ENCODE measurements around the gene ABCA8.
A peak's percentile ranks its signal among the peaks of the same experiment; 100 is the strongest.

ABCA8 gene

GRCh38 chr17:68941761-68942160 lies 13.4 kb downstream of the ABCA8 start:
- no peak for DNase-seq

DNA sequence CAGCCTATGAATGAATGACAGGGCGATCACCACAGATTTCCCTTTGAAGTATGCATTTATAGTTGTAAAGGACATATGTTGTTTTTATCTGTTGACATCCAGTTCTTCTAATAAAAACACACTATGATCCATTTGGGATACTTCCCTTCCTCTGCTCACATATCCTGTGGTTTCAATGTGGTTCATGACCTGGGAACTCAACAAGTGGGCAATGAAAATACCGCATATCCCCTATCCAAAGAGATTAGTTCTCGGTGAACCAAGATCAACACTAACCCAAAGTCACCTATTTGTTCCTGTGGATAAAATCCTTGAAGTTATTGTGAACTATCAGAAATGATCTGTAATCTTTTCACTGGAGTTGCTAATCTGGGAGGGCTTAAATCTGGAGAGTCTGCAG lies 16.0 kb downstream of the ABCA8 start:
- DNase-seq = no peak

- DNase-seq = no peak
Measured at GRCh38 chr17:68937890-68938514, 17.2 kb downstream of the ABCA8 start.

- DNase-seq = no peak
Measured at GRCh38 chr17:68927516-68927915, 27.7 kb downstream of the ABCA8 start.

GRCh38 chr17:68924793-68925720 lies 30.1 kb downstream of the ABCA8 start:
- no peak for DNase-seq

DNA sequence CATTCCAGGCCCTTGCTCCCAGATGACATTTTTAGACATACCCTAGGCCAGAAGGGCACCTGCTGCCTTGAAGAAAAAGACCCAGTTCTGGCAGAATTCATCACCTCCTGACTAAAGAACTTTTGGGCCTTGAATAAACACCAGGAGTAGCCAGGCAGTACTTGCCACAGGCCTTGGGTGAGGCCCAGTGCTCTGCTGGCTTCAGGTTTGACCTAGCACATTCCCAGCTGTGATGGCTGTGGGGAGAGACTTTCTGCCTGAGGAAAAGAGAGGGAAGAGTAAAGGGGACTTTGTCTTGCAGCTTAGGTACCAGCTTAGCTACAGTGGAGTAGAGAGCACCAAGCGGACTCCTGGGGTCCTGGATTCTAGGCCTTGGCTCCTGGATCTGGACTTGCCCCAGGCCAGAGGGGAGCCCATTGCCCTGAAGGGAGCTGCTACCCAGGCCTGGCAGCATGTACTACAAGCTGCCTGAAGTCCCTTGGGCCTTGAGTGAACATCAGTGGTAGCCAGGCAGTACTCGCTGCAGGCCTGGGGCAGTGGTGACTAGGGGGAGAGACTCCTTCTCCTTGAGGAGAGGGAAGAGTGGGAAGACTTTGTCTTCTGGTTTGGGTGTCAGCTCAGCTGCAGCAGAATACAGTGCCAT lies 44.3 kb downstream of the ABCA8 start:
- no peak for DNase-seq

GRCh38 chr17:68910251-68910705 lies 44.9 kb downstream of the ABCA8 start:
- DNase-seq = no peak

GRCh38 chr17:68909066-68909465 lies 46.1 kb downstream of the ABCA8 start:
- DNase-seq = no peak

DNA sequence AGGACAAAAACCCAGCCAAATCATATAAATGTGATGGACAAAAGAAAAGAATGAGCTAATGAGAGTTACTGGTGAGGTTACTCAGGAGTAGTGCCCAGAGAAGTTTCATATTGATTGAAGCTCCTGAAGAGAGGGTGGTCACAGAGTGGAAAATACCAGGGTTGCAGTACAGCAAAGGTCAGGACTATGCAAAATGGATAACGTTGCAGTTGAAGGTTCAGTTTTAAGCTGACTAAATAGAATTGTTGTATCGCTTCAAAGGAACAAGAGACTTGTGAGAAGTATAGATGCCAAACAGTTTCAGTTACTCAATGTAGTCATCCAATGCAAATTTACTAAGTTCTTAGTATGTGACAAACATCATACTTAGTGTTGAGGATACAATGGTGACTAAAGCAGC lies 47.1 kb downstream of the ABCA8 start:
- DNase-seq = no peak

- no peak for DNase-seq
Measured at GRCh38 chr17:68906638-68907037, 48.6 kb downstream of the ABCA8 start.

DNA sequence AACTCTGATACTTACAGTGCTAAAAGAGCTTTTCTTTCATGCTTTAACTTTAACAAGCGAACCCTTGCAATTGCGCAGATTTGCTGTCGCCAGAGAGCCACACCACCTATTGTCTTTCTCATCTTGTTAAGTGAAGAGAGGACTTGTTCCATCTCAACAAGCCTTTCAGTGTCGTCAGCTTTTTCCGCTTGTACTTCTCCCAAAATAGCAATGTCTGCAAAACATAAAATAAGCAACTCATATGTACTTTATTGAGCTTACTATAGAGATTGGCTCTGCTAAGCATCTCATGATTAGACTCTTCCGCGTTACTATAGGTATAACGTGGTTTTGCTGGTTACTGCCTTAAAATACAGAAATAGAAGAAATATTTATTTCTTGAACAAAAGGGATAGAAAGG lies 51.9 kb downstream of the ABCA8 start:
- DNase-seq = peak; percentile 11

GRCh38 chr17:68897557-68897956 lies 57.6 kb downstream of the ABCA8 start:
- DNase-seq = no peak

GRCh38 chr17:68892658-68893057 lies 62.5 kb downstream of the ABCA8 start:
- DNase-seq = no peak

DNA sequence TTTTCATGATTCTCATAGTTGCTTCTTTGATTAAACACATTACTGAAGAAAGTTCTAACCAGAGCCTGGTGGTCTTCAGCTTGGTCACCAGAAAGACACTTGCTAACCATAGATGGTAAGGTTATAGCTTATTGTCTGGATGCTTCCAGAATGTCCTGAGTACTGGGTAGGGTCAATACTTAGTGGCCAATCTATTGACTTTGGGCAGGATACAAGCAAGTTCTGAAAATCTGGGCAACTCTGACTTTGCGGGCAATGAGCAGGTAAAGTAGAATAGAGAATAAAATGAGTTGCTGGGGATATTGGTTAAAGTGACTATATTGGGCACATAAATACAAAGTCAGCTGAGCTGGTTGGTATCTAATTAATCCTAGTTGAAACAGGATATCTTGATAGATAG lies 63.0 kb downstream of the ABCA8 start:
- no peak for DNase-seq

GRCh38 chr17:68886401-68886800 lies 68.8 kb downstream of the ABCA8 start:
- DNase-seq = no peak

GRCh38 chr17:68884888-68885287 lies 70.3 kb downstream of the ABCA8 start:
- DNase-seq = no peak

- DNase-seq = no peak
Measured at GRCh38 chr17:68878226-68878885, 76.8 kb downstream of the ABCA8 start.

DNA sequence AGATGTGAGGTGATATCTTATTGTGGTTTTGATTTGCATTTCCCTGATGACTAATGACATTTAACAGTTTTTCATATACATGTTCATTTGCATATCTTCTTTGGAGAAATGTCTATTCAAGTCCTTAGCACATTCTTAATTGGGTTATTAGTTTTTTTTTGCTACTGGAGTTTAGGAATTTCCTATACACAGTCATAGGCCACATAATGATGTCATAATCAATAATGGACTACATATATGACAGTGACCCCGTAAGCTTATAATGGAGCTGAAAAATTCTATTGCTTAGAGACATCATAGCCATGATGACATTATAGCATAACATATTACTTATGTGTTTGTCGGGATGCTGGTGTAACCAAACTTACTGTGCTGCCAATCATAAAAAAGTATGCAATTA lies 83.7 kb downstream of the ABCA8 start:
- no peak for DNase-seq

GRCh38 chr17:68870976-68871375 lies 84.2 kb downstream of the ABCA8 start:
- DNase-seq = no peak

DNA sequence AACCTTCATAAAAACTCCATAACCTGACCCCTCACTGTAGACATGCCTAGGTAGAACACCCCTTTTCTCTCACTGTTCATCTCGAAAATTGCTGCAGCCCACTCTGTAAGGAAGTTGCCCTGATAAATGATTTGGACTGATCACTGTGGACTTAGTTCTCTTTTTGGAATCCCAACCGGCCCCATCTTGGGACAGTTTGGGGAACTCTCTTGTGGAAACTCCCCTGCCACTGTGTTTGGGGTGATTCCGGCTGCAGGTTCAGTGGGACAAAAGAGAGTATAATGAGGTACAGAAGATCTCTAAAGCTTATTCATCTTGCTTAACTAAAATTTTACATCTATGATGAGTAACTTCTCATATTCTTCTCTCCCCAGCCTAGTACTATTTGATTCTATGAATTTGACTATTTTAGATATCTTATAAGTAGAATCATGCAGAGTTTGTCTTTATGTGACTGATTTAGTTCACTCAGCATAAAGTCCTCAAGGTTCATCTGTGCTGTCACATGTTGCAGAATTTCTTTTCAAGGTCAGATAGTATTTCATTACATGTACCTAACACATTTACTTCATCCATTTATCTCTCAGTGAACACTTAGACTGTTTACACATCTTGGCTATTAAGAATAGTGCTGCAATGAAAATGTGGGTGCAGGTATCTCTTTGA lies 84.9 kb downstream of the ABCA8 start:
- no peak for DNase-seq

DNA sequence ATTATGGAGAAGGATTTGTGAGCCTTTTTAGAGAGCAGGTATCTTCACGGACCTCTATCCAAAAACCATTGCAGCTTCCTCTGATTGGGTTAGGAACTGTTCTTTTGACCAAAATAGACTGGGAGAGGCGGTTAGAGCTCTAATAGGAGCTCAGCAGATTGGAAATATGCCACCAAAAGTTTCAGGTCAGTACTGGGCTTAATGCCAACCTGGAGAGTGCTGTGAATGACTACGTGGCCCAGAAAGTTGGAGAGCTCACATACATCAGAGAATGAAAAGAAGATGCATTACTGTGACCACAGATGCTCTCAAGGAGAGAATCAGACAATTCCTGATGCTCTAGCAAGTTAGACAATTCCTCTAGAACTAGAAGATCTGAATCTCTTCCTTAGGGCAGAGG lies 86.5 kb downstream of the ABCA8 start:
- no peak for DNase-seq

GRCh38 chr17:68867759-68868516 lies 87.3 kb downstream of the ABCA8 start:
- DNase-seq = no peak
